ENCODE data around the gene SH3BGR.

GRCh38 chr21:39481886-39482285 is 30.1 kb downstream of the SH3BGR start:
- no peak for TF ChIP-seq EZH2 (IDR thresholded peaks at IDR 0.05; ENCODE audit: insufficient read depth, low read length)
- no peak for TF ChIP-seq CTCF (IDR thresholded peaks at IDR 0.05; ENCODE audit: insufficient read depth, low read depth, low read length)
